GM18511 (cell line): ENCODE measurements around the gene SNX30.

Experiments
- ATAC-seq: cut with Tn5 transposase; IDR thresholded peaks from one replicate; pipeline ENCODE4 v1.9.1; 2021; ENCODE audit warnings: mild to moderate bottlenecking, moderate library complexity; ENCODE audit not compliant: unreplicated experiment

SNX30 gene

DNA sequence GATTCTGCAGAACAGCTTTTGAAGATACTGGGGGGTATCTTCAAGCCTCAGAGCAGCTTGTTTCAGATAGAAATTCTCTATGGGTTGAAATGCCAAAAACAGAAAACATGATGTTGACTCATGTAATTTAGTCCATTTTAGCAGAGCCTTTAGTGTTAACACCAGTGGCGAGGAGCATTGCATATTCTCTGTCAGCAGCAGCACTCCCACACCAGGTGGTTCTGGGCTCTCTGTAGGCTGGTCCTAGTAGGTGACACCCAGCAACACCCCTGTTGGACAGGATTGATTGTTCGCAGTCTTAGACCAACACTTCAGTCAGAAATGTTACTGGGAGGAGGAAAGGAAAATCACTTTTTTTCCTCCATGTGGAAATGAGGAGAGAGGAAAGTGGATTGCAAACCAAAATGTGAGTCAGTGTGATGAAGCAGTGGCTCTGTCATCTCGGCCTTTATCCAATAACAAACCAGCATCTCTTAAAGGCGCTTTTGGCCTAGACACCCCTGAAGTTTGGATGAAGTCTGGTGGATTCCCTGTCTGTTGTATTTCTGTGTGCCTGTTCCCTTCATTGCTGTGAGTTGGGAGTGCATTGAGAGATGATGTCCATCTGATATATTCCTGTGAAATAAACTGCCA, 123.3 kb downstream of the SNX30 start:
- ATAC-seq, result no peak

- no peak for ATAC-seq
Measured at GRCh38 chr9:112878752-112879151, 128.2 kb downstream of the SNX30 start.

DNA sequence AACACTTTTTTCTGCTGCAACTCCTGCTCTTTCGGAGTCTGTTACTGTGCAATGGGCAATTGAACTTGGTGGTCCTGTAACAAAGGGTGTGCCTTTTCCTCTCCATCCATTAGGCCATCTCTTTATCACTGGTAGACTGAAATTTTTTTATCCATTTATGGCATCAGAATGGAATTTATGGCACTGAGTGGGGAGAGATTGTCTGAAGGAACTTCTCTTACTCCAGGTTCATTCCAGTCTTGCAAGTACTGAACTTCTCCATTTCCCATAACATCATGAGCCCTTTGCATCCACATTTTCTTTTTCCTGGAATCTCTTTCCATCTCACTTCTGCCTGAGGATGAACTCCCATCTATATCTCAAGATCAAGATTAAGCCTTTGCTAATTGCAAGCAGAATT, 130.1 kb downstream of the SNX30 start:
- no peak for ATAC-seq

GRCh38 chr9:112881331-112881730, 130.8 kb downstream of the SNX30 start:
- no peak for ATAC-seq

DNA sequence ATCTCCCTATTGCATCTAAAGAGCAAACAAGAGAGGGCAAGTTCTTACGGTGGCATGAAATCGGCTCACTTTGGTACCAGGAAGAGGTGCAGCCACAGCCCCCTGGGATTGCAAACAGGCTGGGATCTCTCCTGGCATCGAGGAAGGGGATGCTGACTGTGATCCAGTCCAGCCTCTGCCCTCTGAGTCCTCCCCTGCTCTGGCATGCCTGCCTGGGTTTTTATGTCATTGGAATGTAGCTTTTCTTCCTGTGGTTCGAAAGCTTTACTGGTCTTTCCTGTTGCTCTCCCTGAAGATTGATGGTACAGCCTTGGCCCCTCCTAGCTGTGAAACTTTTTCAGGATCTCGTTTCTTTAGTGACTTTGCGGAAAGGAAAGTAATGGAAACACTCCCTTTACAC, 133.5 kb downstream of the SNX30 start:
- no peak for ATAC-seq

DNA sequence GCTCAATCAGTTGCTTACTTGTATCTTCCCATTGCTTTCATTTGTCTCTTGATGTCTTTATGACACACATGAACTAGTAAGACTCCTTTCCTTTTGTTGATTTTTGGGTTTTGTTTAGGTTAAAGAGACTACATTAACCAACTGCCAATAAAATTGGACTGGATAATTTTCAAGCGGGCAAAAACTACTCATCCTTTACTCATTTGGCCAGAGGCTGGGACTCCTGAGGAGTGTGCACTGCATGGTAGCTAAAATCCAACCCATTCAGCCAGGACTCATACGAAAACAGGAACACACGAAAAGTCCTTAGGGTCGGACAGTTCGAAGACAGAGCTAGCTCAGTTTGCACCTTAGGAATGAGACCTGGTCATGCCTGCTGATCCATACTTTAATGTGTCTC, 134.2 kb downstream of the SNX30 start:
- ATAC-seq, result no peak

DNA sequence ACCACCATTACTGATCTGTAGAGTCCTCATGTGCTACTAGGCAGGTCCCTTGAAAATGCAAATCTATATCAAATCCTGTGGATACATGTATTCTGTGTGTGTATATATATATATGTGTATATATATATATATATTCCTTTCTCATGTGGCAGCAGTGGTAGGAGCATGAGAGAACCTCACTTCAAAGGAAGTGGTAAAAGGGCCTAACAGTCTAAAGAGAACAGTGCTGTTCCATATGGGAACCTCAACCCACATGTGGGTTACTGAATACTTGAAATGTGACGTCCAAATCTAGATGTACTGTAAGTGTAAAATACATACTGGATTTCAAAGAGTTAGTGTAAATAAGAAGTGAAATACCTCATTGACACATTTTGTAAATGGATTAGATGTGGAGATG, 134.8 kb downstream of the SNX30 start:
- no peak for ATAC-seq

- ATAC-seq, result no peak
Measured at GRCh38 chr9:112886351-112886750, 135.8 kb downstream of the SNX30 start.

DNA sequence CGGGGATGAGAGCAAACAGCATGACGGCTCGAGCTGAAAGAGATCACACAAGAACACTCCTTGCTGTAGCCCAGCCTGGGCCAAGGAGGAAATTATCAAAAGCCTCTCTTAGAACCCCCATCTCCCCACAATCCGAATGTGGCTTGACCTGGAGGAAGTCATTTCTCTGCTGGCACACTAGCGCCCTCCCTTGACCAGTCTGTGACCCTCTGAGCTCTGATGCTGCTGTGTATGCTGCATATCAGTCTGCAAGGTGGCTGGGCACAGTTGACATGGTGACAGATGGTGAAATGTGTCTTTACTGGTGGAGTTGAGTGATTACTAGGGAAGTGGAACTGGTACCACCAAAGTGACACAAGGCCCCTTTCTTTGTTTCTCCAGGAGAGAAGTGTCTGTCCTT, 136.8 kb downstream of the SNX30 start:
- no peak for ATAC-seq

GRCh38 chr9:112890106-112891081, 139.8 kb downstream of the SNX30 start, which contains the start of gene SLC46A2:
TSS of gene SLC46A2 (minus strand) at chr9:112890876. CDS start at chr9:112890681, 195 bp downstream.
- no peak for ATAC-seq

DNA sequence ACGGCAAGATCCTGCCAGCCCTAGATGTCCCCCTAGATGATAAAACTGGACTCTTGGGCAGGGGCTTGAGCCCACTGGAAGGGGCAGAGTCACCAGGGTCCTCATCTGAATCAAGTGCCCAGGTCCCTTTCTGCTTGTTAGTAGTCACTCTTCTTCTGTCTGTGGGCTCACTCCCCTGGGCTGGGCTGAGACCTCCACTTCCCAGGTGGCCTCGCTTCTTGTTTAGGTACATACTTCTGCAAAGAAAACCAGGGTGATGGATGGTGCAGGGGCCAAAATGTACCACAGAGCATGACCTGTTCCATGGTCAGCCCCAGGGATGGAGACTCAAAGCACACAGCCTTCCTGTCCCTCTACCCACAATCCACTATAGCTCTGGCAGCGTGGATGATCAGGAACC, 141.0 kb downstream of the SNX30 start:
- ATAC-seq, result no peak

- no peak for ATAC-seq
Measured at GRCh38 chr9:112892981-112893380, 142.4 kb downstream of the SNX30 start.

- ATAC-seq, result no peak
Measured at GRCh38 chr9:112894041-112894440, 143.5 kb downstream of the SNX30 start.

DNA sequence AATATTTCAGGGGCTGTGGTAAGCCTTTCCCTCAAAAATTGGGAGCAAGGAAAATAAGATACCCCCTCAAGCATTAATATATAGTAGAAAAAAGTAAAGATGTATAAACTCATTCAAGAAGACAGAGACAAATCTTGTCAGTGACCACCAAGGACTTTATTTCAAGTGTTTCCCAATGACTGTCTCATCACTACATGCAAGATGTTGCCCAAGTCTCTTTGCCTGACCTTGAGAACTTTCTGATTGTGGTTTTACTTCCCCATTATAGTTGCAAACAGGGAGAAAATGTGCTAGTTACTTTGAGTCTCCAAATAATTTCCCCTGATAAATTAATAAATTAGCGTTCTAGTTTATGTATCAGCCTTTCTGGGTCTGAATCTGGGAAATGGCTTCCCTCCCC, 144.1 kb downstream of the SNX30 start:
- no peak for ATAC-seq

GRCh38 chr9:112896131-112896530, 145.6 kb downstream of the SNX30 start:
- ATAC-seq, result no peak

DNA sequence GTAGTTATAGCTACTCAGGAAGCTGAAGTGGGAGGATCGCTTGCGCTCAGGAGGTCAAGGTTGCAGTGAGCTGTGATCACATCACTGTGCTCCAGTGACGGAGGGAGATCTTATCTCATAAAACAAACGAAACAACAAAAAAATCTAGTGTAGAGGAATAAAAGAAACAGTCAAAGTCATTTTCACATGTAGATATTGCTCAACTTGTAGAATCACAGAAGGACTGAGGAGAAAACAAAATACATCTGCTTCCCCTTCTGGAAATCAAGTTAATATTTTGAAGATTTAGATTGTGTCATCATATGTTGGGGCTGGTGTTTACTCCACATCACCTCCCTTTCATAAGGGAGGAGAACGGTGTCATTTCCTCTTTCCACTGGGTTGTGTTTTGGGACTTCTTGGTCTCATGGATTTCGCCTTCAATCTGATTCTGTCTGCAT, 148.3 kb downstream of the SNX30 start:
- ATAC-seq, result no peak

DNA sequence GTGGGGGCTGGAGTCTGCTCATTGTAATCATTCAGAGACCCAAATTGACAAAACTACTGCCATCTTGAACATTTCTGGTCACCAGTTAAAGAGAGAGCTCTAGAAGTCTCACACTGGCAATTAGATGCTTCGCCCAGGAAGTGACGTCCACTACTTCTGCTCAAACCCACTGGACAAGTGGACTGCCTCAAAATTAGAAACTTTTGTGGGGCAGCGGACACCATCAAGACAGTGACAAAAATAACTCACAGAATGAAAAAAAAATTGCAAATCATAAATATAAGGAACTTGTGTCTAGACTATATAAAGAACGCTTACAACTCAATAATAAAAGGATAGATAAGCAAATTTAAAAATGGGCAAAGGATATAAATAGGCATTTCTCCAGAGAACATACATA, 149.9 kb downstream of the SNX30 start:
- ATAC-seq, result no peak

- ATAC-seq, result no peak
Measured at GRCh38 chr9:112900901-112901300, 150.3 kb downstream of the SNX30 start.

- no peak for ATAC-seq
Measured at GRCh38 chr9:112905084-112905483, 154.5 kb downstream of the SNX30 start.

DNA sequence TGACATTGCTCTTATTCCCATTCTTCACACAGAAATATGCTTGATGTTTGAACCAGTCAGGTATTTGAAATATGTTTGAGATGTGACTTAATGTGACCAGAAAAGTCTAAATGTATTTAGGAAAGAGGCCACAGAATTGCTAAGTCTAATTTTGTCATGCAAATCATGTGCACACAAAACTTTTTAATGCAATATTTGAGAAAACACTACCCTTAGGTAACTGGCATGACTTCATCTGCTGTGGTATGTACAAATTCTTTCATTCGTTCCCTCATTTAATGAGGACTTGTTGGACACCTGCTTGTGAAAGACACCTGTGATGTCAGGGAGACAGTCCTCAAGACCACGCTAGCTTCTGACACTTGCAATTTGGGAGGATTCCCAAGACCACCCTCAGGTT, 161.2 kb downstream of the SNX30 start:
- ATAC-seq, result no peak

DNA sequence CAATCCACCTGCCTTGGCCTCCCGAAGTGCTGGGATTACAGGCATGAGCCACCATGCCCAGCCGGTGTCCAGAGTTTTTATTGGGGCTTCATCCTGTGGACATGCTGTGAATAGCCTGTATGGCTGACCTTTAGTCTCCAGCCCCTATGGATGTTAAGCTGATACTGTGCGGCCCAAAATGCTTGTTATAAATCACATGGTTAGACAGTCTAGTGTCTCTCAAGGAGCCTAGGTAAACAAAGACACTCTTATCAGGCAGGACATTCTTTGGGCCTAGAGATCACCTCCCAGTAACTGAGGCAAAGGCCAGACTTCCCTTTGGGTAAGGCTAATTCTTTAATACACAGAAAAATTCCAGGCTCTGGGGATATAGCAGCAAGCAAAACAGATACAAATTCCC, 162.1 kb downstream of the SNX30 start:
- no peak for ATAC-seq

GRCh38 chr9:112913326-112913725, 162.8 kb downstream of the SNX30 start:
- no peak for ATAC-seq
